ENCODE measurements around the gene PDGFRB. TPM values are rescaled to one million over a fixed set of nuclear protein-coding genes. Genes with fewer than 3 reads are reported as not detected.

The PDGFRB gene
- total RNA-seq, 1 donor from 2014 or later: 39.7 TPM

DNA sequence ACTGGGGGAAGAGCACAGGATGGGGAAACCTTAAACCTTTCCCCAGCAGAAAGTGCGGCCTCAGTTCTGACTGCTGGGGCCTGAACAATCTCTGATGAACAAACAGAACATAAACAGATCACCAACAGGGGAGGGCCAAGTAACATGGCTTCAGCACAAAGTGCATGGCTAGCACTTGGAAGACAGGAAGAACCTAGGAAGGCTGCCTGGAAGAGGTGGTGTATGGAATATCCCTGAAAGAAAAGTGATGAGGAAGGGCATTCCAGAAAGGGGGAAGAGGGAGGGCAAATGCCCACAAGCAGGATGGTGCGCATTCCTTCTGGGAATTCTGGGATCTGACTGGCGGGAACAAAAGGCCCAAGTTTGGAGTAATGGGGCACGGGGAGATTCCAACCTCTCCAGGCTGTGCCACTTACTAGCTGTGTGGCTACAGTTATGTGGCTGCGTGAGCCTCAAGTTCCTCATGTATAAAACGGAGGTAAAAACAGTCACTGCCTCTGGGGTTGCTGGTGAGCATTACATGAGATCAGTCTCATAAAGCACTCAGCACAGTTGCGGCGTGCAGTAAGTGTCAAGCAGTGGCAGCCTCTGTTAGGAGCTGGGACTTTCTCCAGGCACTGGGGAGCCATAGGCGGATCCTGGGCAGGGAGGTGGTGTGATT is 1.6 kb downstream of the PDGFRB start:
- intact Hi-C loops (cut with micrococcal nuclease): loop anchor here (10.0 kb wide), 1 partner anchor 201 kb away; the partner anchor contains the start of gene TCOF1
- H3K4me1 ChIP-seq: peaks cover 38% of the 10 kb centered on the region
- peak overlapping the region; percentile 89 for H3K27ac ChIP-seq (replicated peaks)
- no peaks in the 10 kb centered on the region for H3K9me3 ChIP-seq (replicated peaks)
- no peaks in the 10 kb centered on the region for H3K36me3 ChIP-seq
- no peak for DNase-seq
- no peaks in the 10 kb centered on the region for H3K27me3 ChIP-seq (ENCODE audit: low read depth)
- TF ChIP-seq, protein P1, sequence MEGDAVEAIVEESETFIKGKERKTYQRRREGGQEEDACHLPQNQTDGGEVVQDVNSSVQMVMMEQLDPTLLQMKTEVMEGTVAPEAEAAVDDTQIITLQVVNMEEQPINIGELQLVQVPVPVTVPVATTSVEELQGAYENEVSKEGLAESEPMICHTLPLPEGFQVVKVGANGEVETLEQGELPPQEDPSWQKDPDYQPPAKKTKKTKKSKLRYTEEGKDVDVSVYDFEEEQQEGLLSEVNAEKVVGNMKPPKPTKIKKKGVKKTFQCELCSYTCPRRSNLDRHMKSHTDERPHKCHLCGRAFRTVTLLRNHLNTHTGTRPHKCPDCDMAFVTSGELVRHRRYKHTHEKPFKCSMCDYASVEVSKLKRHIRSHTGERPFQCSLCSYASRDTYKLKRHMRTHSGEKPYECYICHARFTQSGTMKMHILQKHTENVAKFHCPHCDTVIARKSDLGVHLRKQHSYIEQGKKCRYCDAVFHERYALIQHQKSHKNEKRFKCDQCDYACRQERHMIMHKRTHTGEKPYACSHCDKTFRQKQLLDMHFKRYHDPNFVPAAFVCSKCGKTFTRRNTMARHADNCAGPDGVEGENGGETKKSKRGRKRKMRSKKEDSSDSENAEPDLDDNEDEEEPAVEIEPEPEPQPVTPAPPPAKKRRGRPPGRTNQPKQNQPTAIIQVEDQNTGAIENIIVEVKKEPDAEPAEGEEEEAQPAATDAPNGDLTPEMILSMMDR (IDR thresholded peaks at IDR 0.05; ENCODE audit: borderline replicate concordance): no peak
- H3K4me3 ChIP-seq: peak overlapping the region; percentile 69

DNA sequence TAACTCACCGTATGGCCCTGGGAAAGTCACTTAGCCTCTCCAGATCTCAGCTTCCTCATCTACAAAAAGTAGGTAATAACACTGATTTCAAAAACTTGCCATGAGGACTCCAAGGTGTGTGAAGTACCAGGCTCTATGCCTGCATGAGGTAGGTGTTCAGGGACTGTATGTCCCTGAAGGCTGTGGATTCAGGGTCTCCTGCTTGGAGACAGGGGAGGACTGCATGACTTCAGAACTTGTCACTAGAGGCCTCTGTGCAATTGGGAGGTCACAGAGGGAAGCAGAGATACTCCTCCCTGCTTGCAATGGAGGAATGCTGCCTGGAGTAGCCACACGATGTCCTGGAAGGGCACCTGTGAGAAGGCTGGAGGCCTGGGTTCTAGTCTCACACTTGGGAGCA is 2.2 kb downstream of the PDGFRB start:
- TF ChIP-seq, protein P1 (IDR thresholded peaks at IDR 0.05; ENCODE audit: borderline replicate concordance): no peak
- no peaks in the 10 kb centered on the region for H3K36me3 ChIP-seq
- H3K9me3 ChIP-seq (replicated peaks): no peaks in the 10 kb centered on the region
- no peaks in the 10 kb centered on the region for H3K27me3 ChIP-seq (ENCODE audit: low read depth)
- intact Hi-C loops (cut with micrococcal nuclease): loop anchor here (10.0 kb wide), 1 partner anchor 201 kb away; the partner anchor contains the start of gene TCOF1
- peak overlapping the region; percentile 69 for H3K4me3 ChIP-seq
- DNase-seq: no peak
- peak overlapping the region; percentile 89 for H3K27ac ChIP-seq (replicated peaks)
- H3K4me1 ChIP-seq: peaks cover 37% of the 10 kb centered on the region

DNA sequence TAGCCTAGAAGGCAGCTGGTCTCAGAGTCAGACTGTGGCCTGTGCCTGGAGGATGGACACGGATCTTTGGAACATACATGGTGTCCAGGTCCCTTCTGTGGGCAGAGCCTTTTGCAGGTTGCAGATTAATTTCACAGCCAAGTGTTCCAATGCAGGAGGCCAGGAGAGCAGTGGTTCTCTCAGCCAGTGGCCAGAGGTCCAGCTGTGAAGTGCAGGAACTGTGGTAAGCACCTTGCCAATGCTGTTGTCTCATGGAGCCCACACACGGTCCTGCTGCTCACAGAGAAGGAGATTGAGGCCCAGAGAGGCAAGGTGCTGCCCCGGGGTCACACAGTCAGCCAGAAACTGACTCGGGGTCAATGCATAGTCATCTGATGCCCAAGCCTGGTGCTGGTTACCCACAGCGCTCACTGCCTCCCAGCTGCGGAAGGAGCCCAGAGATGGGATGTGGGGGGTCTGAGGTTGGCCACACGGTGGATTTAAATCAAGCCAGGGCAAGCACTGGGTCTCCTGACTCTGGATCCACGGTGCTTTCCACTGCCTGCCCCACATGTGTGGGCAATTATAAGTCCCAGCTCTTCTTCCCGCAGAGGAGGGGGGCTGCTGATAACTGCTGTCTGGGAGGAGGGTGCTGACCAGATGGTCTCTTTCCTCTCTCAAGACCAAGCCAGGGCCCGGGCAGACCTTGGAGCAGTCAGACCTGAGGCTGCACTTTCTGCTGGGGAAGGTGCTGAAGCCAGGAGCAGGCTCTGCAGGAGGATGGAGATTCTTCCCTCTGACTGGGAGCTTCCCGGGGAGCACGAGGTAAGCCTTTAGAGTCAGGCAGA is 2.8 kb downstream of the PDGFRB start:
- Histone ChIP-seq H3K27ac (replicated peaks) (peak overlapping the region; percentile 89), H3K4me3 (peak overlapping the region; percentile 69), H3K36me3 (no peaks in the 10 kb centered on the region), H3K4me1 (peaks cover 37% of the 10 kb centered on the region), H3K9me3 (replicated peaks) (no peaks in the 10 kb centered on the region), H3K27me3 (ENCODE audit: low read depth) (no peaks in the 10 kb centered on the region)
- intact Hi-C loops (cut with micrococcal nuclease): loop anchor here (10.0 kb wide), 1 partner anchor 202 kb away; the partner anchor contains the start of gene TCOF1
- no peak for DNase-seq
- TF ChIP-seq, protein P1 (IDR thresholded peaks at IDR 0.05; ENCODE audit: borderline replicate concordance): no peak

DNA sequence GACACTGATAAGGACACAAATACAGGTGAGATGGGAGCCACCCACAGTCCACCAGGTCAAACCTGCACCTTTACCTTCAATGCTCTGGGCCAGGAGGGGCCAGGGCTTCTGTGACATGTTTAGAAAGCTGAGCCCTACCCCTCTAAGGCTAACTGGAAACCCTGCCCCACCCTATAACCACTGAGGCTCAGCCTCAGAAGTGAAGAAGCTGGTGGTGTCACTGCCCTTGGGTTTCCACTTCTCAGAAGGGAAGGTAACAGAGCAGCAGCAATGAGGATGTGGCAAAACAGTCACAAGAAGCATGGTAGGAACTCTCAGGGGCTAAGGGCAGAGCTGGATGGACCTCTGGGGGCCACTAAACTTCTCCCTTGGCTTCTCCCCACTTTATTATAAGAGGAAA is 6.0 kb downstream of the PDGFRB start:
- TF ChIP-seq, protein P1 (IDR thresholded peaks at IDR 0.05; ENCODE audit: borderline replicate concordance): no peak
- H3K4me3 ChIP-seq: peak overlapping the region; percentile 69
- no peak for DNase-seq
- peaks cover 43% of the 10 kb centered on the region for H3K4me1 ChIP-seq
- no peaks in the 10 kb centered on the region for H3K27me3 ChIP-seq (ENCODE audit: low read depth)
- peak overlapping the region; percentile 89 for H3K27ac ChIP-seq (replicated peaks)
- H3K36me3 ChIP-seq: no peaks in the 10 kb centered on the region
- intact Hi-C loops (cut with micrococcal nuclease): loop anchor here (10.0 kb wide), 1 partner anchor 205 kb away; the partner anchor contains the start of gene TCOF1
- H3K9me3 ChIP-seq (replicated peaks): no peaks in the 10 kb centered on the region

DNA sequence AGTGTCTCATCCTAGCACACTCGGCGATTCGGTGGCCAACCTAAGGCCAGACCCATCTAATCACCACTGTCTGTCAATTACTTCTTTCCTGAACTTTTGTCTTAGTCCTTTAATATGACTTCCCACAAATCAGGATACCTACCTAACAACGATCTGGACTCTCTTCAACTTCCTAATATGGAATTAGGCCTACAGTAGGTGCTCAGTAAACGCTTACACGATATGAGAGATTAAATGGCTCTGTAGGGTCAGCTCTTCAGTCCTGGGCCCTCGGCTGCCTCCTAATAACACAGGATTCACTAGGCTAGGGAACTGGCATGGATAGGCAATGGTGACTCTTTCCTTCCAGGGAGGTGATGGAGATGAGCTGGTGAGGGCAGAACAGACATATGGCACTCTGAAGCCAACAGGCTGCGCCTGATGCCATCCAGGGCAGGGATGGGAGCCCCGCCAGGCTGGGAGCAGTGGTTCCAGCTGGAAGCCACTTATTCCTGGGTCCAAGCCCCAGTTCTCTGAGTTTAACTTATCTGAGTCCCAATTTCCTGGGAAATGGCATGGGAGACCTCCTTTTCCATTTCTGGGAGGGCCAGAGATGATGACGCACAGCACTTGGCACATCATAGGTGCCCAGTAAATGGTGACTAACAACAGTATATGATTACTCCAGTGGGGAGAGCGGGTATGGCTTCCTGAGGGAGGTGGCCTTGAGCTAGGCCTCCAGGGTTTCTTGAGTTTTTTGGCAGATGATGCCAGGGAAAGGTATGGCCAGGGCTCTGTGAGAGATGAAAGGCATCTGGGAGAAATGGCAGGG is 7.3 kb downstream of the PDGFRB start:
- H3K36me3 ChIP-seq: no peaks in the 10 kb centered on the region
- DNase-seq: no peak
- H3K27me3 ChIP-seq (ENCODE audit: low read depth): no peaks in the 10 kb centered on the region
- intact Hi-C loops (cut with micrococcal nuclease): no loop called here
- H3K27ac ChIP-seq (replicated peaks): peak overlapping the region; percentile 89
- H3K4me3 ChIP-seq: peak overlapping the region; percentile 69
- no peaks in the 10 kb centered on the region for H3K9me3 ChIP-seq (replicated peaks)
- peaks cover 54% of the 10 kb centered on the region for H3K4me1 ChIP-seq
- TF ChIP-seq, protein P1 (IDR thresholded peaks at IDR 0.05; ENCODE audit: borderline replicate concordance): no peak
